Neural progenitor cell (in vitro differentiated cells): ENCODE measurements around the gene FAM163B. TPM values are rescaled to one million over a fixed set of nuclear protein-coding genes. Genes with fewer than 3 reads are reported as not detected.

Experiments
- DNase-seq: peaks from one replicate; pipeline ENCODE4 v3.0.0-alpha.2; 2016; ENCODE audit warnings: low spot score
- H2AFZ ChIP-seq: fragments of 200-600 bp; sonication (generic); replicated peaks from 2 replicates; pipeline ENCODE4 v1.6.1; 2016; ENCODE audit warnings: antibody characterized with exemption
- H3F3A ChIP-seq: fragments of 200-600 bp; sonication (generic); 2 replicates; pipeline ENCODE4 v1.6.1; 2016; ENCODE audit warnings: antibody characterized with exemption, low read depth
- H3K27ac ChIP-seq: fragments of 200-600 bp; sonication (generic); 2 replicates; pipeline ENCODE4 v1.5.1; 2016; ENCODE audit warnings: mild to moderate bottlenecking
- H3K27me3 ChIP-seq: fragments of 200-600 bp; sonication (generic); 2 replicates; pipeline ENCODE4 v1.6.1; 2016; ENCODE audit warnings: mild to moderate bottlenecking, moderate library complexity
- H3K36me3 ChIP-seq: fragments of 200-600 bp; sonication (generic); 2 replicates; pipeline ENCODE4 v1.5.1; 2016
- H3K4me1 ChIP-seq: fragments of 200-600 bp; sonication (generic); 2 replicates; pipeline ENCODE4 v1.6.1; 2016; ENCODE audit warnings: mixed run types
- H3K4me2 ChIP-seq: fragments of 200-600 bp; sonication (generic); 2 replicates; pipeline ENCODE4 v1.6.1; 2016
- H3K4me3 ChIP-seq: fragments of 200-600 bp; sonication (generic); 2 replicates; pipeline ENCODE4 v1.5.1; 2016
- H3K79me2 ChIP-seq: fragments of 200-600 bp; sonication (generic); 2 replicates; pipeline ENCODE4 v1.6.1; 2016; ENCODE audit warnings: low read depth
- H3K9ac ChIP-seq: fragments of 200-600 bp; sonication (generic); 2 replicates; pipeline ENCODE4 v1.6.1; 2016
- H3K9me3 ChIP-seq: fragments of 200-600 bp; sonication (generic); 2 replicates; pipeline ENCODE4 v1.5.1; 2016; ENCODE audit warnings: low read depth
- H4K20me1 ChIP-seq: fragments of 200-600 bp; sonication (generic); 2 replicates; pipeline ENCODE4 v1.6.1; 2016; ENCODE audit warnings: low read depth
- H3K27ac Mint-ChIP-seq: 3 replicates; pipeline ENCODE4 v1.8.0; 2021; ENCODE audit warnings: mixed read lengths
- H3K27me3 Mint-ChIP-seq: 2 replicates; pipeline ENCODE4 v1.8.0; 2022; ENCODE audit warnings: low read depth, mild to moderate bottlenecking, inconsistent platforms, moderate library complexity, mixed read lengths; ENCODE audit not compliant: insufficient read depth
- H3K36me3 Mint-ChIP-seq: 3 replicates; pipeline ENCODE4 v1.8.0; 2021; ENCODE audit warnings: mixed read lengths
- H3K4me1 Mint-ChIP-seq: 3 replicates; pipeline ENCODE4 v1.8.0; 2021; ENCODE audit warnings: mixed read lengths
- H3K4me3 Mint-ChIP-seq: 3 replicates; pipeline ENCODE4 v1.8.0; 2021; ENCODE audit warnings: mild to moderate bottlenecking, moderate library complexity, mixed read lengths
- H3K9me3 Mint-ChIP-seq: 3 replicates; pipeline ENCODE4 v1.8.0; 2020; ENCODE audit warnings: mixed read lengths
- EZH2 ChIP-seq: fragments of 200-600 bp; sonication (generic); IDR thresholded peaks from 2 replicates; pipeline ENCODE4 v1.6.1; 2017; ENCODE audit warnings: antibody characterized with exemption, mild to moderate bottlenecking, moderate library complexity
- EZH2phosphoT487 ChIP-seq: fragments of 200-600 bp; sonication (generic); IDR thresholded peaks from 2 replicates; pipeline ENCODE4 v1.6.1; 2017; ENCODE audit warnings: antibody characterized with exemption
- total RNA-seq: library from RNA; depleted of rRNA; stranded (reverse); fragments of >200 nt; gene quantifications from 2 replicates; pipeline ENCODE4 v1.2.3, GENCODE V29; 2015; ENCODE audit warnings: low replicate concordance
- TF ChIP-seq, protein P1 (sequence below): fragments of 200-600 bp; sonication (generic); IDR thresholded peaks from 2 replicates; pipeline ENCODE4 v1.5.1; 2017; ENCODE audit warnings: antibody characterized with exemption, mild to moderate bottlenecking

FAM163B gene
- total RNA-seq, 1 donor from 2014 or later, result not detected

DNA sequence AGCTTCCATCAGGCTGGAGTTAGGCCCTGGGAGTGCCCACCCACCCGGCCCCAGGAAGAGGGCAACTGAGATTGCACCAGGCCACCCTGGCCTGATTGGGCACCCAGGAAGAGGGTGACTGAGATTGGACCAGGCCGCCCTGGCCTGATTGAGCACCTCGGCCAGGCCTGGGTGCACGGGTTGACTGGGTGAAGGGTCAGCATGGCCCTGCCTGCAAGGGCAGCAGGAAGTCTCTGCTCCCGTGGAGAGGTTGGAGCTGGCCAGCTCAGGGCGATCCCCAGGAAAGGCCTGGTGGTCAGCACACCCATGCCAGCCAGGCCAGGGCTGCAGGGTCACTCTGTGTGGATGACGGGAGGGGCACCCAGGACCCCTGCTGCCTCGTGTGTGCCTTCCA lies 62.9 kb downstream of the FAM163B start:
- Histone ChIP-seq H3K9me3 (no peaks in the 10 kb centered on the region), H3K27ac (no peak overlapping the region), H3F3A (no peaks in the 10 kb centered on the region), H3K4me3 (no peak overlapping the region), H3K79me2 (no peaks in the 10 kb centered on the region), H3K9ac (no peak overlapping the region), H3K36me3 (no peaks in the 10 kb centered on the region), H4K20me1 (no peaks in the 10 kb centered on the region), H3K4me2 (no peak overlapping the region), H3K4me1 (no peaks in the 10 kb centered on the region), H3K27me3 (no peaks in the 10 kb centered on the region), H2AFZ (no peak overlapping the region)
- no peaks in the 10 kb centered on the region for H3K9me3 Mint-ChIP-seq
- peaks cover 5% of the 10 kb centered on the region for H3K4me1 Mint-ChIP-seq
- no peaks in the 10 kb centered on the region for H3K36me3 Mint-ChIP-seq
- no peak overlapping the region for H3K4me3 Mint-ChIP-seq
- H3K27ac Mint-ChIP-seq, result no peak overlapping the region
- H3K27me3 Mint-ChIP-seq, result peaks cover 2% of the 10 kb centered on the region
- TF ChIP-seq, protein P1, sequence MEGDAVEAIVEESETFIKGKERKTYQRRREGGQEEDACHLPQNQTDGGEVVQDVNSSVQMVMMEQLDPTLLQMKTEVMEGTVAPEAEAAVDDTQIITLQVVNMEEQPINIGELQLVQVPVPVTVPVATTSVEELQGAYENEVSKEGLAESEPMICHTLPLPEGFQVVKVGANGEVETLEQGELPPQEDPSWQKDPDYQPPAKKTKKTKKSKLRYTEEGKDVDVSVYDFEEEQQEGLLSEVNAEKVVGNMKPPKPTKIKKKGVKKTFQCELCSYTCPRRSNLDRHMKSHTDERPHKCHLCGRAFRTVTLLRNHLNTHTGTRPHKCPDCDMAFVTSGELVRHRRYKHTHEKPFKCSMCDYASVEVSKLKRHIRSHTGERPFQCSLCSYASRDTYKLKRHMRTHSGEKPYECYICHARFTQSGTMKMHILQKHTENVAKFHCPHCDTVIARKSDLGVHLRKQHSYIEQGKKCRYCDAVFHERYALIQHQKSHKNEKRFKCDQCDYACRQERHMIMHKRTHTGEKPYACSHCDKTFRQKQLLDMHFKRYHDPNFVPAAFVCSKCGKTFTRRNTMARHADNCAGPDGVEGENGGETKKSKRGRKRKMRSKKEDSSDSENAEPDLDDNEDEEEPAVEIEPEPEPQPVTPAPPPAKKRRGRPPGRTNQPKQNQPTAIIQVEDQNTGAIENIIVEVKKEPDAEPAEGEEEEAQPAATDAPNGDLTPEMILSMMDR, result no peak
- TF ChIP-seq EZH2, result no peak
- no peak for TF ChIP-seq EZH2phosphoT487
- DNase-seq, result no peak

DNA sequence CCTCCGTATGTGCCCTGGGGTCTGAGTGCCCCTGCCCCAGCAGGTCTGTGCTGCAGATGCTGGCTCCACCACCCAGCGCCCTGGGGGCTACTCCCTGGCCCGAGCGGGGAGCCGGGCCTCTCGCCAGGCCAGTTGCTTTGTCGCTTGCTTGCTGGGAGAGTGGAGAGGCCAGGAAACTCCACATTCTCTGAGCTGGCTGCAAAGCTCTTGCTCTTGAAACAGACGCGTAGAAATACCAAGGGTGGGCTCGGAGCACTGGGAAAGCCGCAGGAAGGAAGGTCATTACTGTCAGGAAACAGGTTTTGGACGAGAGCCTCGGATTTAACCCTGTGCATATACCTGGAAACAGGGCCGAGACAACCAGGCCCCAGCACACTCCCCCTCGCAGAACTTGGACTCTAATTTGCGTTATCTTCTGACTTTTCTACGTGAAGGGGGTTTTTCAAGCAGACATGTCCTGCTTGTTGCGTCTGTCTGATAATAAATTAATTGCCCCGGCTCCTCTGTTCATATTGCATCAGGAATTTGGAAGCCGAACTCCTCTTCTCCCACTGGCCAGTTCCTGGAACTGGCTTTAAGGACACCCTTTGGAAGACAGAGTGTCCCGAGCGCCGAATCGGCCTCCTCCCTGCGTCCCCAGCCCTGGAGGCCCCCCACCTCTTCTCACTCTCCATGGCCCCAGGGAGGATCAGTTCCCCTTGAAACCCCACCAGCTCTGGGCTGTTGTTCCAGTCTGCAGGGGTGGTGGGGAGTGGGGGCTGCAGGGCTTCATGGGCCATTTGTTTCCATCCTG lies 63.5 kb downstream of the FAM163B start:
- Histone ChIP-seq H3K27me3 (no peaks in the 10 kb centered on the region), H3K4me1 (no peaks in the 10 kb centered on the region), H2AFZ (no peak overlapping the region), H3K4me3 (no peak overlapping the region), H3F3A (no peaks in the 10 kb centered on the region), H3K9ac (no peak overlapping the region), H3K9me3 (no peaks in the 10 kb centered on the region), H3K36me3 (no peaks in the 10 kb centered on the region), H3K27ac (no peak overlapping the region), H4K20me1 (no peaks in the 10 kb centered on the region), H3K4me2 (no peak overlapping the region), H3K79me2 (no peaks in the 10 kb centered on the region)
- peaks cover 5% of the 10 kb centered on the region for H3K4me1 Mint-ChIP-seq
- no peaks in the 10 kb centered on the region for H3K36me3 Mint-ChIP-seq
- no peaks in the 10 kb centered on the region for H3K9me3 Mint-ChIP-seq
- DNase-seq, result no peak
- H3K4me3 Mint-ChIP-seq, result no peak overlapping the region
- H3K27me3 Mint-ChIP-seq, result peaks cover under 1% of the 10 kb centered on the region
- TF ChIP-seq EZH2phosphoT487 (no peak), EZH2 (no peak)
- TF ChIP-seq, protein P1, result no peak
- H3K27ac Mint-ChIP-seq, result no peak overlapping the region

DNA sequence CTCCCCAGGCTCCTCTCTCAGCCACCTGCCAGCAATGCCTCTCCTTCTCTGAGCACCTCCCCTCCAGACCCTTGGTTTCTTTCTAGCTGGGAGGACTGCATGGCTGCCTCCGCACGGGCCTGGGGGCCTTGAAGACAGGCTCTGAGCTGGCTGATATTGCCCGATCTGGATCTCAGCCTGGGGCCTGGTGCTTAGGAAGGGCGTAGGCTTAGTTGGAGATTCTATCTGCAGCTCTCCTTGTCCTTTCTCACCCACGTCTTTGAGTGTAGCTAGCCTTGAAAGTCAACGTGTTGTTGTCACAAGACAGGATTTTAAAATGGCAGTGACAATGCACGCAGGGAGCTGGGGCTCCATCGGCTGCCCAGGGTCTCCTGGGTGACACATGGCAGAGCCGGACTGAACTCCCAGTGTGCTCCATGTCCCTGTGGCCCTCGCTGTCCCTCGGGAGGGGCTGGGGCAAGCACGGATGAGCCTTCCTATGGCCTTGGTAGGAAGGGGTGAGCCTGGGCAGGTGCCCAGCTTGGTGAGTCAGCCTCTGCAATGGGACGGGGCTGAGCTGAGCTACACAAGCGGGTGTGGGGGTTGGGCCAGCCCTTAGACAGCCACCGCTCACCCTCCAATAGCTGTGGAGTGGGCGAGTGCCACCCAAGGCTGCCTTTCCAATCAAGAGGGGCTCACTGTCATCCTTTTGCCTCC lies 65.3 kb downstream of the FAM163B start:
- no peak overlapping the region for H3K27ac ChIP-seq
- no peak for DNase-seq
- H3K9me3 ChIP-seq, result no peaks in the 10 kb centered on the region
- H4K20me1 ChIP-seq, result no peaks in the 10 kb centered on the region
- TF ChIP-seq EZH2, result no peak
- TF ChIP-seq, protein P1, result no peak
- TF ChIP-seq EZH2phosphoT487, result no peak
- H3K27ac Mint-ChIP-seq, result peak overlapping the region; percentile 76
- no peaks in the 10 kb centered on the region for H3K79me2 ChIP-seq
- peaks cover 12% of the 10 kb centered on the region for H3K4me1 Mint-ChIP-seq
- H3K4me3 Mint-ChIP-seq, result no peak overlapping the region
- no peaks in the 10 kb centered on the region for H3K9me3 Mint-ChIP-seq
- no peak overlapping the region for H3K4me2 ChIP-seq
- H3K4me3 ChIP-seq, result no peak overlapping the region
- no peaks in the 10 kb centered on the region for H3K36me3 ChIP-seq
- H3K4me1 ChIP-seq, result peaks cover 6% of the 10 kb centered on the region
- peaks cover 2% of the 10 kb centered on the region for H3K27me3 Mint-ChIP-seq
- H3K9ac ChIP-seq, result no peak overlapping the region
- H3F3A ChIP-seq, result no peaks in the 10 kb centered on the region
- H3K27me3 ChIP-seq, result no peaks in the 10 kb centered on the region
- H3K36me3 Mint-ChIP-seq, result no peaks in the 10 kb centered on the region
- no peak overlapping the region for H2AFZ ChIP-seq
